BLaER1 treated with 17β-estradiol and CSF1 and Interleukin-3, amounts not matched to agents 10 nM and 100 nM (cell line): ENCODE data around the gene PLA2G10.
A peak's percentile ranks its signal among the peaks of the same experiment; 100 is the strongest.
"Not testable (repeated sequence)": the region's sequence is repeated elsewhere in the genome, so short reads cannot be mapped to it uniquely, and the experiment has no call there.

Experiments
- H3K27ac ChIP-seq, 11 experiments: shearing (Covaris generic); formaldehyde crosslinking; 2 replicates each; pipeline ENCODE4 v1.8.1; 2022
- H3K27me3 ChIP-seq, 11 experiments: shearing (Covaris generic); formaldehyde crosslinking; 2 replicates each; pipeline ENCODE4 v1.8.1; 2022
- H3K36me3 ChIP-seq, 11 experiments: shearing (Covaris generic); formaldehyde crosslinking; 2 replicates each; pipeline ENCODE4 v1.8.1; 2022
- H3K4me1 ChIP-seq, 10 experiments: shearing (Covaris generic); formaldehyde crosslinking; 2 replicates each; pipeline ENCODE4 v1.8.1; 2022
- H3K4me2 ChIP-seq, 11 experiments: shearing (Covaris generic); formaldehyde crosslinking; 2 replicates each; pipeline ENCODE4 v1.8.1; 2022
- H3K4me3 ChIP-seq, 10 experiments: shearing (Covaris generic); formaldehyde crosslinking; 2 replicates each; pipeline ENCODE4 v1.8.1; 2022
- H3K9ac ChIP-seq, 11 experiments: shearing (Covaris generic); formaldehyde crosslinking; 2 replicates each; pipeline ENCODE4 v1.8.1; 2022
- H3K9me3 ChIP-seq, 11 experiments: shearing (Covaris generic); formaldehyde crosslinking; replicated peaks in 1 of 11; 2 replicates each; pipeline ENCODE4 v1.8.1; 2022
- H4K20me1 ChIP-seq, 11 experiments: shearing (Covaris generic); formaldehyde crosslinking; 2 replicates each; pipeline ENCODE4 v1.8.1; 2022
- Cebpa-rat ChIP-seq, 11 experiments: shearing (Covaris generic); IDR thresholded peaks; 2 replicates each; pipeline ENCODE4 v1.8.1; 2022

The PLA2G10 gene

DNA sequence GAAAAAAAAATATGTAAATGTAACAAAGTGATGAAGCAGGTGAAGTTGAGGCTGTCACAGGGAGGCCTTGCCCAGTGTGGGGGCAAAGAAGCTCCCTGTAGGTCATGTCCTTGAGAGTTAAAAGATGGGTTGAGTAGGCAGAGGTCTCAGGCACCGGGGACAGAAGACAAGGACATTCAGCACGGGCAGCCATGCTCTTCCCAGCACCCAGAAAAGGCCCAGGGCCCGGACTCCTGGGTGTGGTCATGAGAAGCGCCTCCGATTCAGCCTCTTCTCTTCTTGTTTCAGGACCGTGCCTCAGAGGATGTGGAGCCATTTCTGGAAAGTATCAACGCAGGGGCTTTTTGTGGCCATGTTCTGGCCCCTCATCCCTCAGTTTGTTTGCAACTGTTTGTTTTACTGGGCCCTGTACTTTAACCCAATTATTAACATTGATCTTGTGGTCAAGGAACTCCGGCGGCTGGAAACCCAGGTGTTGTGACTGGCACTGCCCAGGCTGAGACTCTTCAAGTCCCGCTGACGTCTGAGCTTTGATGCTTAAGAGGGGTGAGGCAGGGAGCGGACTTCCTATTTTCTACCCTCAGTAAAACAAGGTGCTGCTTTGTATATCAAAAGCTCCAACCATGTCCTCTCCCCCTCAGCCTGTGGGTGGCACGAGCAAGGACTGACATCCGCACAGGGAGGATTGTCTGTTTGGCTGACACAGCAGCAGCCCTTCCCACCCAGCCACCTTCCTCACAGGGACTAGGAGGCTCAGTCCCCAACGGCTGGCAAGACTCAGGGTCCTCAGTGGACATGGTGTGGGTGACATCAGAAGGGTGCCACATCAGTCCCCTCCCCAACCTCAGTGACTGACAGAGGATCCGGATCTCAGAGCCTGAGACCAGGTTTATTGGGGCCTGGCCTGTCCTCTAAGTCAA, 26.5 kb downstream of the PLA2G10 start:
- no peak for TF ChIP-seq Cebpa-rat (IDR thresholded peaks at IDR 0.05)
- H3K27me3 ChIP-seq = no peaks in the 10 kb centered on the region
- peaks cover 72 to 79% (median 74%) of the 10 kb centered on the region in 11 experiments for H3K36me3 ChIP-seq
- no peaks in the 10 kb centered on the region for H3K9me3 ChIP-seq
- no peak overlapping the region for H3K4me3 ChIP-seq
- no peak overlapping the region for H3K9ac ChIP-seq
- peaks cover 0 to 16% (median 0%) of the 10 kb centered on the region in 11 experiments; a peak in 3 of 22 replicates for H4K20me1 ChIP-seq
- H3K27ac ChIP-seq = no peak overlapping the region
- no peak overlapping the region for H3K4me2 ChIP-seq
- peaks cover 0 to 23% (median 10%) of the 10 kb centered on the region in 10 experiments; a peak in 15 of 20 replicates for H3K4me1 ChIP-seq

DNA sequence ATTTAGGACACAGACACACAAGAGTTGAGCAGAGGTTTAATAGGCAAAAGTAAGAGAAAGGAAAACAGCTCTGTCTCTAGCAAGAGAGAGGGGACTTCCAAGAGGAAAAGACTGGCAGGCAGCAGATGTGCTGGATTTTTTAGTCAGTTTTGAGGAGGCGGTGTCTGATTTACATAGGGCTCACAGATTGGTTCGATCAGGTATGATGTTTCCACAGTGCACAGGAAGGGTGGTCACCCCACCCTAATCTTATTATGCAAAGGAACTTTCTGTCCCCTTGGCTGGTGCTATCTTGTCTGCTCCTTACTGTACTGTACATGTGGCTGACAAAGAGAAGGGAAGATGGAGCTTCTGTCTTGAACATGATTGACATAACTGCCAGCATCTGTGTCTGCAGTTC, 36.0 kb downstream of the PLA2G10 start:
- Histone ChIP-seq H3K4me1 (peaks cover 0 to 12% (median 6%) of the 10 kb centered on the region in 10 experiments; a peak in 9 of 20 replicates), H4K20me1 (peaks cover 0 to 39% (median 14%) of the 10 kb centered on the region in 11 experiments; a peak in 13 of 22 replicates), H3K27ac (peak overlapping the region in 1 of 11 experiments; percentile 41; a peak in 1 of 22 replicates), H3K4me2 (peak overlapping the region in 5 of 11 experiments; percentile 1 to 28 (median 12); a peak in 5 of 22 replicates), H3K27me3 (no peaks in the 10 kb centered on the region), H3K9ac (peak overlapping the region in 1 of 11 experiments; percentile 3; a peak in 2 of 22 replicates), H3K9me3 (no peaks in the 10 kb centered on the region), H3K36me3 (peaks cover 96 to 100% (median 99%) of the 10 kb centered on the region in 11 experiments), H3K4me3 (no peak overlapping the region)
- TF ChIP-seq Cebpa-rat (IDR thresholded peaks at IDR 0.05) = no peak

GRCh38 chr16:14652726-14653125, 41.4 kb downstream of the PLA2G10 start:
- TF ChIP-seq Cebpa-rat (IDR thresholded peaks at IDR 0.05) = no peak
- peaks cover 28 to 72% (median 56%) of the 10 kb centered on the region in 11 experiments; a peak in 21 of 22 replicates for H4K20me1 ChIP-seq
- no peaks in the 10 kb centered on the region for H3K9me3 ChIP-seq
- no peak overlapping the region for H3K27ac ChIP-seq
- no peak overlapping the region for H3K9ac ChIP-seq
- H3K27me3 ChIP-seq = no peaks in the 10 kb centered on the region
- H3K4me3 ChIP-seq = no peak overlapping the region
- peaks cover 98 to 100% (median 100%) of the 10 kb centered on the region in 11 experiments for H3K36me3 ChIP-seq
- peaks cover 0 to 4% (median 3%) of the 10 kb centered on the region in 10 experiments; a peak in 9 of 20 replicates for H3K4me1 ChIP-seq
- H3K4me2 ChIP-seq = no peak overlapping the region

DNA sequence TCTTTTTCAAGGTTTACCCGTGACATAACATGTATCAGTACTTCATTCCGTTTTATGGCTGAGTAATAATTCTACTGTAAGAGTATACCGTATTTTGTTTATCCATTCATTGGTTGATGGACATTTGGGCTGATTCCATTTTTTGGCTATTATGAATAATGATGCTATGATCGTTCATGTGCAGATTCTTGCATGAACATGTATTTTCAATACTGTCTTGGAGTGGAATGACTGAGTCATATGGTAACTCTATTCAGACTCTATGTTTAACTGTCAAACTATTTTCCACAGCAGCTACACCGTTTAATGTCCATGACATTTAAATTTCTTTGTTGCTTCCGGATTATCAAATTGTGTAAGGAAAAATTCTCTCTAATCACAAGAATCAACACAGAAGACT, 43.5 kb downstream of the PLA2G10 start:
- H3K9me3 ChIP-seq = no peaks in the 10 kb centered on the region
- H3K4me2 ChIP-seq = no peak overlapping the region
- H3K9ac ChIP-seq = no peak overlapping the region
- H3K27ac ChIP-seq = no peak overlapping the region
- H3K4me3 ChIP-seq = no peak overlapping the region
- H3K4me1 ChIP-seq = no peaks in the 10 kb centered on the region
- no peaks in the 10 kb centered on the region for H3K27me3 ChIP-seq
- peaks cover 48 to 93% (median 74%) of the 10 kb centered on the region in 11 experiments; a peak in 21 of 22 replicates for H4K20me1 ChIP-seq
- TF ChIP-seq Cebpa-rat (IDR thresholded peaks at IDR 0.05) = no peak
- peaks cover 98 to 100% (median 100%) of the 10 kb centered on the region in 11 experiments for H3K36me3 ChIP-seq

- TF ChIP-seq Cebpa-rat (IDR thresholded peaks at IDR 0.05) = no peak
- Histone ChIP-seq H3K4me3 (no peak overlapping the region), H3K27ac (no peak overlapping the region), H4K20me1 (peaks cover 56 to 98% (median 82%) of the 10 kb centered on the region in 11 experiments; a peak in 21 of 22 replicates), H3K36me3 (peaks cover 98 to 100% (median 100%) of the 10 kb centered on the region in 11 experiments), H3K9me3 (no peaks in the 10 kb centered on the region), H3K4me1 (no peaks in the 10 kb centered on the region), H3K4me2 (no peak overlapping the region), H3K9ac (no peak overlapping the region), H3K27me3 (no peaks in the 10 kb centered on the region)
Measured at GRCh38 chr16:14649816-14650215, 44.3 kb downstream of the PLA2G10 start.

- Histone ChIP-seq H4K20me1 (peaks cover 97 to 100% (median 100%) of the 10 kb centered on the region in 11 experiments), H3K9ac (no peak overlapping the region), H3K4me3 (no peak overlapping the region), H3K4me1 (peaks cover 0 to 5% (median 0%) of the 10 kb centered on the region in 10 experiments; a peak in 2 of 20 replicates), H3K9me3 (no peaks in the 10 kb centered on the region), H3K27ac (peak overlapping the region in 1 of 11 experiments; percentile 28; a peak in 1 of 22 replicates), H3K27me3 (no peaks in the 10 kb centered on the region), H3K4me2 (no peak overlapping the region), H3K36me3 (peaks cover 81 to 100% (median 98%) of the 10 kb centered on the region in 11 experiments)
- no peak for TF ChIP-seq Cebpa-rat (IDR thresholded peaks at IDR 0.05)
Measured at GRCh38 chr16:14641926-14642325, 52.2 kb downstream of the PLA2G10 start.

DNA sequence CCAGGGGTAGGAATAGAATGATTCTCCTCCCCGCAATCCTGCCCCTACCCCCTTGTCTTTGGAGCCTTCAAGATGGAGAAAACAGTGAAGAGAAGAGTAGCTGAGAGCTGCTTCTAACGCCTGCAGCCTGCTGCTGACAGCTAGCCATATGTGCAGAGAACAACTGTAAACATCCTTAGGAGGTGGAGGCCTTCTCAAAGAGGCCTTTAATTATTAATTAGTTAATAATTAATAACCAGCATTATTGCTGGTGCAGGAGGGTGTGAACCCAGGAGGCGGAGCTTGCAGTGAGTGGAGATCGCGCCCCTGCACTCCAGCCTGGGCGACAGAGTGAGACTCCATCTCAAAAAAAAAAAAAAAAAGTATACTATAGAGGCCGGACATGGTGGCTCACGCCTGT, 52.9 kb downstream of the PLA2G10 start:
- Histone ChIP-seq H3K9ac (no peak overlapping the region), H4K20me1 (peaks cover 97 to 100% (median 100%) of the 10 kb centered on the region in 11 experiments), H3K9me3 (no peaks in the 10 kb centered on the region), H3K4me2 (no peak overlapping the region), H3K4me1 (peaks cover 0 to 5% (median 0%) of the 10 kb centered on the region in 10 experiments; a peak in 2 of 20 replicates), H3K36me3 (peaks cover 74 to 98% (median 94%) of the 10 kb centered on the region in 11 experiments), H3K27ac (no peak overlapping the region), H3K4me3 (no peak overlapping the region), H3K27me3 (no peaks in the 10 kb centered on the region)
- TF ChIP-seq Cebpa-rat (IDR thresholded peaks at IDR 0.05) = no peak

GRCh38 chr16:14640538-14640937, 53.6 kb downstream of the PLA2G10 start:
- Histone ChIP-seq H3K27me3 (no peaks in the 10 kb centered on the region), H3K27ac (no peak overlapping the region), H3K9ac (no peak overlapping the region), H4K20me1 (peaks cover 99 to 100% (median 100%) of the 10 kb centered on the region in 11 experiments), H3K36me3 (peaks cover 70 to 98% (median 93%) of the 10 kb centered on the region in 11 experiments), H3K4me1 (peaks cover 0 to 9% (median 4%) of the 10 kb centered on the region in 10 experiments; a peak in 5 of 20 replicates), H3K4me2 (no peak overlapping the region), H3K9me3 (no peaks in the 10 kb centered on the region), H3K4me3 (no peak overlapping the region)
- TF ChIP-seq Cebpa-rat (IDR thresholded peaks at IDR 0.05) = no peak

GRCh38 chr16:14636951-14637240, 57.2 kb downstream of the PLA2G10 start:
- peaks cover 41 to 74% (median 64%) of the 10 kb centered on the region in 11 experiments for H3K36me3 ChIP-seq
- not testable (repeated sequence) for H3K9me3 ChIP-seq, H3K9ac ChIP-seq, H3K27me3 ChIP-seq, H3K27ac ChIP-seq, H3K4me2 ChIP-seq, H3K4me3 ChIP-seq
- peaks cover 77 to 85% (median 81%) of the 10 kb centered on the region in 11 experiments for H4K20me1 ChIP-seq
- H3K4me1 ChIP-seq = peaks cover 12 to 29% (median 20%) of the 10 kb centered on the region in 10 experiments

DNA sequence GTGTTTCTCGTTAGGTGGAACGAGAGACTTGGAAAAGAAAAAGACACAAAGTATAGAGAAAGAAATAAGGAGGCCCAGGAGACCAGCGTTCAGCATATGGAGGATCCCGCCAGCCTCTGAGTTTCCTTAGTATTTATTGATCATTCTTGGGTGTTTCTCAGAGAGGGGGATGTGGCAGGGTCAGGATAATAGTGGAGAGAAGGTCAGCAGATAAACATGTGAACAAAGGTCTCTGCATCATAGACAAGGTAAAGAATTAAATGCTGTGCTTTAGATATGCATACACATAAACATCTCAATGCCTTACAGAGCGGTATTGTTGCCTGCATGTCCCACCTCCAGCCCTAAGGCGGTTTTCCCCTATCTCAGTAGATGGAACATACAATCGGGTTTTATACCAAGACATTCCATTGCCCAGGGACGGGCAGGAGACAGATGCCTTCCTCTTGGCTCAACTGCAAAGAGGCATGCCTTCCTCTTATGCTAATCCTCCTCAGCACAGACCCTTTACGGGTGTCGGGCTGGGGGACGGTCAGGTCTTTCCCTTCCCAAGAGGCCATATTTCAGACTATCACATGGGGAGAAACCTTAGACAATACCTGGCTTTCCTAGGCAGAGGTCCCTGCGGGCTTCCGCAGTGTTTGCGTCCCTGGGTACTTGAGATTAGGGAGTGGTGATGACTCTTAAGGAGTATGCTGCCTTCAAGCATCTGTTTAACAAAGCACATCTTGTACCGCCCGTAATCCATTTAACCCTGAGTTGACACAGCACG, 57.7 kb downstream of the PLA2G10 start:
- not testable (repeated sequence) for H3K4me2 ChIP-seq, H3K4me3 ChIP-seq, H3K27ac ChIP-seq, H3K9me3 ChIP-seq, H3K27me3 ChIP-seq
- H4K20me1 ChIP-seq = peaks cover 71 to 79% (median 75%) of the 10 kb centered on the region in 11 experiments
- peaks cover 36 to 69% (median 58%) of the 10 kb centered on the region in 11 experiments for H3K36me3 ChIP-seq
- H3K4me1 ChIP-seq = peaks cover 18 to 31% (median 25%) of the 10 kb centered on the region in 10 experiments
- H3K9ac ChIP-seq = peak overlapping the region in 3 of 11 experiments; percentile 0 to 38 (median 35); a peak in 2 of 22 replicates
